ENCODE data around the gene MLLT10. TPM values are rescaled to one million over a fixed set of nuclear protein-coding genes. Genes with fewer than 3 reads are reported as not detected.
"Not testable (repeated sequence)": the region's sequence is repeated elsewhere in the genome, so short reads cannot be mapped to it uniquely, and the experiment has no call there.

The MLLT10 gene
- polyA plus RNA-seq, 3 donors: 44.1 to 51.0 (median 46.9) TPM

- DNase-seq: no peak
Observed at GRCh38 chr10:21572578-21572977, 38.5 kb downstream of the MLLT10 start.

DNA sequence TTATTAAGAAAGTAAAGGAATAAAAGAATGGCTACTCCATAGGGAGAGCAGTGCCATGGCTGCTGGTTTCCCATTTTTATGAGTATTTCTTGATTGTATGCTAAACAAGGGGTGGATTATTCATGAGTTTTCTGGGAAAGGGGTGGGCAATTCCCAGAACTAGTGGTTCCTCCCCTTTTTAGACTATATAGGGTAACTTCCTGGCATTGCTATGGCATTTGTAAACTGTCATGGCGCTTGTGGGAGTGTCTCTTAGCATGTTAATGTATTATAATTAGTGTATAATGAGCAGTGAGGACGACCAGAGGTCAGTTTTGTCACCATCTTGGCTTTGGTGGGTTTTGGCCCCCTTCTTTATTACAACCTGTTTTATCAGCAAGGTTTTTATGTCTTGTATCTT lies 40.5 kb downstream of the MLLT10 start:
- DNase-seq: not testable (repeated sequence)

DNA sequence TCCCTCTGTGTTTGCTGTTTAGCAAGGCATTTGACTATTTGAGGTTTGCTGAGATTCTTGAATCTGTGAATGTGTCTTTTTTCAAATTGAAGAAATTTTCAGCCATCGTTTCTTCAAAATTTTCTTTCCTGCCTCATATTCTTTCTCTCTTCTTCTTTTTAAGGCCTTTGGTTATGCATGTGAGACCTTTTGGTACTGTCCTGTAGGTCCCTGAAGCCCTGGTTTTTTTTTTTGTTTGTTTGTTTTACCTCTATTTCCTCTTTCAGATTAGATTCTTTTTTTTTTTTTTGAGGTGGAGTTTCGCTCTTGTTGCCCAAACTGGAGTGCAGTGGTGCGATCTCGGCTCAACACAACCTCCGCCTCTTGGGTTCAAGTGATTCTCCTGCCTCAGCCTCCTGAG lies 45.3 kb downstream of the MLLT10 start:
- DNase-seq: no peak

- not testable (repeated sequence) for DNase-seq
Observed at GRCh38 chr10:21581421-21581834, 47.4 kb downstream of the MLLT10 start.

GRCh38 chr10:21584834-21585530 lies 51.0 kb downstream of the MLLT10 start:
- no peak for DNase-seq

DNA sequence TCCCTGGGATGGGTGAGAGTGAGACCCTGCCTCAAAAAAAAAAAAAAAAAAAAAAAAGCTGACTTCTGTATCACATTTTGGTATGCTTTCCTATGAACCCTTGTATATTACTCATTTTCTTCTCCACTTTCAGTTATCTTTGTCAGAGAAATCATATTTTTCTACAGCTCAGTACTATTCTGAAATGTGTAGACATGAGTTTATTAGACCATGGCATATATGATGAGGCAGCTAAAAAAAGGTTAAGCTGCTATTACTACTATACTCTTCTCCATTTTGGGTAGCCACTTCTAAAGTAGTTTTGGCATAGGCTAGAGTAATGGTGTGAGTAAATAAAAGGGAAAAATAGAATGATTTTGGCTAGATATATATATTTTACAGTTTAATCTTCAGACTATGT lies 53.4 kb downstream of the MLLT10 start:
- DNase-seq: no peak

GRCh38 chr10:21588159-21588558 lies 54.1 kb downstream of the MLLT10 start:
- DNase-seq: not testable (repeated sequence)

- no peak for DNase-seq
Observed at GRCh38 chr10:21593986-21594385, 60.0 kb downstream of the MLLT10 start.

- DNase-seq: no peak
Observed at GRCh38 chr10:21599582-21599981, 65.5 kb downstream of the MLLT10 start.

GRCh38 chr10:21600804-21601433 lies 66.9 kb downstream of the MLLT10 start:
- no peak for DNase-seq

- DNase-seq: no peak
Observed at GRCh38 chr10:21602313-21602712, 68.3 kb downstream of the MLLT10 start.

DNA sequence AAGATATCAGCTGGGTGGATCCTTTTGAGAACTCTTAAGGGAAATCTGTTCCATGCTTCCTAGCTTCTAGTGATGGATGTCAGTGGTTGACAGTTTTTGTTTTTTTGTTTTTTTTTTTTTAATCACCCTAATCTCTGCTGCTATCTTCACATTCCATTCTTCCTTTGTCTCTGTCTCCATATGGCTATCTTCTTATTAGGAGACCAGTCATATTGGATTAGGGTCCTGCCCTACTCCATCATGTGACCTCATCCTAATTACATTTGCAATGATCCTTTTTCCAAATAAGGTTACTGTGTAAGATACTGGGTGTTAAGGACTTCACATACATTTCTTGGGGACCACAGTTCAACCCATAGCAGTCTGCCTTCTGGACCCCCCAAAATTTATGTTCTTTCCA lies 69.7 kb downstream of the MLLT10 start:
- DNase-seq: no peak

DNA sequence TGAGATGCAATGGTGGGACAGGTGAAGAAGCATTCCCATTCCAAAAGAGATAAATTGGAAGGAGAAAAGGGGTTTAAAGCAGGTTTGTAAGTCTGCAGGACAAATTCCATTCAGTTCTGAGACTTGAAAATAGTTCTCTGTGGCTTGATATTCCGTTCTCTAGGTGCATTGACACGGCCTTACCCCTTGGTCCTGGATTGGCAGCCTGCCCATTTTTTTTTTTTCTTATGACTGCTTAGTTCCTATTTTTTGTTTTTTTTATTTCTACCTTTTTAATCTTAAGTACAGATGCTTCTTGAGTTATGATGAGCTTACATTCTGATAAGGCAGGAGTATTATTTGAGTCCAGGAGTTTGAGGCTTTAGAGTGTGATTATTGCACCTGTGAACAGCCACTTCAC lies 70.6 kb downstream of the MLLT10 start:
- no peak for DNase-seq

GRCh38 chr10:21607907-21608306 lies 73.9 kb downstream of the MLLT10 start:
- DNase-seq: no peak

GRCh38 chr10:21614000-21614399 lies 80.0 kb downstream of the MLLT10 start:
- no peak for DNase-seq

- no peak for DNase-seq
Observed at GRCh38 chr10:21617267-21617666, 83.2 kb downstream of the MLLT10 start.

DNA sequence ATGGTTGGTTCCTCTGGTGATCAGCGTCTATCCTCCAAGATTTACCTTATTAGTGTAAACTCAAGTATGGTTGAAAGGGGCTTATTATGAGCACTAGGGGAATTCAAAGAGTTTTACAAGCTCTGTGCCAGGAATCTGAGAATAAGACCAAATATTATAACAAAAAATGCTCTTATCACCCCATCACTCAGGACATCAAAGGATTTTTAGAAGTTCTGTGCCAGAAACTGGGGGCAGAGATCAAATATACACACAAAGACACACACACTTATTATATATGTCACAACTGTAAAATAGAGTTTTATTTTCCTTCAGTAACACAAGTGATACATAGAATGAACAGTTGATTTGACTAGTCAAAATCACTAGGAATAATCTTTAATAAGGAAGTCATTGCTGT lies 89.3 kb downstream of the MLLT10 start:
- no peak for DNase-seq

DNA sequence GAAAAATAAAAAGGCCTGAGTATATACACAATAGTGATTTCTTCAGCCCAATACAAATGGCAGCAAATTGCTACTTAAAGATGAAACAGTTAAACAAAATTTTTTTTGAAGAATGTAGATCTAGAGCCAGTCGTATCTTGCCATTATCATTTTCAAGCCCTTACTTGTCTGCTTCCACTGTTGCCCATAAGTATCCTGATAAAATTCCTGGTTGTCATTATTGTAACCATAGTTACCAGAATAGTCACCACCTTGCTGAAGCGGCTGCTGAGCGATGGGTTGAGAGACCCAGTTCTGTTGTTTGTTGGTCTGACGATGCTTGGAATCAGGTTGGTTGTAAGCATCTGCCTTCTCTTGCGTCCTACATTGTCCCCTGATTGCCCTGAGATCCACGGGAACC lies 90.4 kb downstream of the MLLT10 start:
- DNase-seq: not testable (repeated sequence)

DNA sequence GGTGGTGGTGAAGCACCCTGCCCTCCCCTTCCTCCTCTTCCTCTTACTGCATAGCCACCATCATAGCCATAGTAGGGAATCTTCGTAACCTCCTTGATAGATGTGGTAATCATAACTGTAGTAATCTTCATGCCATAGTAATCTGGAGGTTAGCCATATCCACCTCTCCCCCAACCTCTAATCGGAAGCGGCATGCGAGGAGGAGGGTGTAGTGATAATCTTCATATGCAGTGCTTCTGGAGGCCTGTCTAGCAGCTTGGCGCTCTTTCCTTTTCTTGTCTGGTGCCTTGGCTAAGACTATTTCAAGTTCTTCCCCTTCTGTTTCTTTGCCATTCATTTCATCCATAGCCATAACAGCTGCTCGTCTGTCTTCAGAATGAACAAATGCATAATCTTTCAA lies 90.9 kb downstream of the MLLT10 start:
- no peak for DNase-seq

GRCh38 chr10:21625623-21626229 lies 91.7 kb downstream of the MLLT10 start:
- no peak for DNase-seq

DNA sequence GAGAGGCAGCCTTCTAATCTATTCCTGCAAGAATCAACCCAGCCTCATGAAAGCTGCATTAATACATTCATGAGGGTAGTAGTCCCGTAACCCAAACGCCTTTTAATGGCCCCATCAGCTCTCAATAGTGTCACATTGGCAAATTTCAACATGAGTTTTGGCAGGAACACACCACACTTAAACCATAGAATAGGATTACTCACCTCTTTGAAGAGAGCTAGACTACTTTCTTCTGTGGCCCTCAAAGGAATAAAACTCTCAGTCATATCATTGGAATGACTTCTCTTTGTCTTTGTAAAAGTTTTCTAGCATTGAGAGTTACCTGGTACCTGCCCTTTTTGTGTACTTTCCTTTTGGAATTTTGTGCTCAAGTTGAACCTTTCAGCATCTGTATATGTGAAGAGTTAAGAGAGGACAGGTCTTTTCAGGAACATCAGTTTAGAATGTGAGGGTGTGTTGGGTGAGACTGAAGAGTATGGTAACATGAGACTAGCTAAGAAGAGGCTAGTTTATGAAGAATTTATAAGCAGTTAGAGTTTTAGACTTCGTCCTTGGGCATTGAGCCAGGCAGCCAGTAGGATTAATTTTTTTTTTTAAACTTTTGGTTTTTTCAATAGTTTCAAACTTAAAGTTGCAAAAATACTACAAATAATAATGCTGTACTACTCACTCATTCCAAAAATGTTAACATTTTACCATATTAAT lies 92.6 kb downstream of the MLLT10 start:
- DNase-seq: no peak

GRCh38 chr10:21627331-21627730 lies 93.3 kb downstream of the MLLT10 start:
- DNase-seq: no peak

DNA sequence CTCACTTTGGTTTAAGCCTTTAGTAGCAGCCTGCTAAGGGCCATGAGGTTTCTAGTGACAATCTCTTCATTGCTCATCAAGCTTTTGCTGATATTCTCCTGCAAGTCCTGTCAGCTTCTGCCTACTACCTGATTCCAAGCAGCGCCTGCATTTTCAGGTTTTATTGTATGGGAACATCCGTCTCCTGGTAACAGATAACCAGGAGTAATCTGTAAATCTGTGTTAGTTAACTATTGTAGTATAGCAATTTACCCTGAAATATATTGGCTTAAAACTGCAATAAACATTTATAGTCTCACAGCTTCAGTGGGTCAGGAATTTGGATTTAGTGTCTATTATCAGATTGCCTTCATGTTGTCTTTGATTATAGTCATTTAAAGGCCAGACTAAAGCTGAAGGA lies 94.0 kb downstream of the MLLT10 start:
- no peak for DNase-seq
